ENCODE measurements around the gene CDK4. TPM values are rescaled to one million over a fixed set of nuclear protein-coding genes. Genes with fewer than 3 reads are reported as not detected.
A peak's percentile ranks its signal among the peaks of the same experiment; 100 is the strongest.

The CDK4 gene
- total RNA-seq, 4 donors from 2014 or later = 79.1 to 156 (median 99.0) TPM

- peaks cover 0 to 25% (median 5%) of the 10 kb centered on the region in 3 donors for H3K36me3 ChIP-seq
- no peak for DNase-seq (ENCODE audit: low spot score in 2 of 2)
- WGBS, 2 donors = 93 to 95% methylated on average over 2 of the region's 2 CpGs
- H3K9me3 ChIP-seq = no peaks in the 10 kb centered on the region
- no peak overlapping the region for H3K4me3 ChIP-seq
- no peak for TF ChIP-seq POLR2A (IDR thresholded peaks at IDR 0.05)
- TF ChIP-seq CTCF (IDR thresholded peaks at IDR 0.05) = no peak
- H3K4me1 ChIP-seq = peaks cover 0 to 30% (median 26%) of the 10 kb centered on the region in 4 donors
- H3K27ac ChIP-seq = no peak overlapping the region
- peaks cover 2 to 49% of the 10 kb centered on the region in 2 donors for H3K27me3 ChIP-seq
These were observed 10.4 kb upstream of the CDK4 start for GRCh38 chr12:57762463-57762862.

GRCh38 chr12:57761391-57761998, 9.4 kb upstream of the CDK4 start:
- Histone ChIP-seq H3K4me1 (peaks cover 0 to 28% (median 21%) of the 10 kb centered on the region in 4 donors), H3K4me3 (no peak overlapping the region), H3K27ac (no peak overlapping the region), H3K9me3 (no peaks in the 10 kb centered on the region), H3K27me3 (peaks cover 2 to 40% of the 10 kb centered on the region in 2 donors), H3K36me3 (peaks cover 0 to 32% (median 6%) of the 10 kb centered on the region in 3 donors)
- TF ChIP-seq POLR2A (IDR thresholded peaks at IDR 0.05) = no peak
- TF ChIP-seq EP300 (IDR thresholded peaks at IDR 0.05) = no peak
- WGBS, 2 donors = 81 to 85% methylated on average over 4 of the region's 4 CpGs
- no peak for DNase-seq (ENCODE audit: low spot score in 2 of 2)

- Histone ChIP-seq H3K36me3 (peaks cover 0 to 32% (median 6%) of the 10 kb centered on the region in 3 donors), H3K4me1 (peaks cover 0 to 26% (median 17%) of the 10 kb centered on the region in 4 donors), H3K9me3 (no peaks in the 10 kb centered on the region), H3K27ac (no peak overlapping the region), H3K4me3 (no peak overlapping the region), H3K27me3 (peaks cover 2 to 30% of the 10 kb centered on the region in 2 donors)
- 79 to 85% methylated on average over 3 of the region's 3 CpGs for WGBS, 2 donors
- no peak for TF ChIP-seq CTCF (IDR thresholded peaks at IDR 0.05)
- TF ChIP-seq EP300 (IDR thresholded peaks at IDR 0.05) = no peak
- TF ChIP-seq POLR2A (IDR thresholded peaks at IDR 0.05) = no peak
- no peak for DNase-seq (ENCODE audit: low spot score in 2 of 2)
These were observed 8.4 kb upstream of the CDK4 start for GRCh38 chr12:57760347-57760982.

- DNase-seq (ENCODE audit: low spot score in 2 of 2) = no peak
- Histone ChIP-seq H3K4me3 (no peak overlapping the region), H3K9me3 (no peaks in the 10 kb centered on the region), H3K27ac (no peak overlapping the region), H3K4me1 (peaks cover 0 to 19% (median 10%) of the 10 kb centered on the region in 4 donors), H3K27me3 (peaks cover 0 to 20% of the 10 kb centered on the region in 2 donors), H3K36me3 (peaks cover 0 to 32% (median 6%) of the 10 kb centered on the region in 3 donors)
- no peak for TF ChIP-seq EP300 (IDR thresholded peaks at IDR 0.05)
- TF ChIP-seq CTCF (IDR thresholded peaks at IDR 0.05) = peak in 2 of 5 experiments; percentile 9 to 24
- 40 to 43% methylated on average over 3 of the region's 3 CpGs for WGBS, 2 donors
These were observed 7.4 kb upstream of the CDK4 start for GRCh38 chr12:57759360-57759980.

- TF ChIP-seq EP300 (IDR thresholded peaks at IDR 0.05) = no peak
- TF ChIP-seq POLR2A (IDR thresholded peaks at IDR 0.05) = no peak
- TF ChIP-seq CTCF (IDR thresholded peaks at IDR 0.05) = no peak
- H3K27ac ChIP-seq = no peak overlapping the region
- DNase-seq (ENCODE audit: low spot score in 2 of 2) = no peak
- peaks cover 0 to 25% (median 13%) of the 10 kb centered on the region in 4 donors for H3K4me1 ChIP-seq
- H3K27me3 ChIP-seq = peaks cover 0 to 13% of the 10 kb centered on the region in 2 donors
- no peaks in the 10 kb centered on the region for H3K9me3 ChIP-seq
- peaks cover 0 to 32% (median 6%) of the 10 kb centered on the region in 3 donors for H3K36me3 ChIP-seq
- 87 to 91% methylated on average over 22 to 23 of the region's 25 CpGs for WGBS, 2 donors
- no peak overlapping the region for H3K4me3 ChIP-seq
These were observed 6.6 kb upstream of the CDK4 start for GRCh38 chr12:57758552-57759359.

Data from tibial nerve (tissue), 4 donors.